Activated naive CD8-positive, alpha-beta T cell treated with anti-CD3 and anti-CD28 coated beads, Interleukin-2, amount 50 U/mL, for 24 hours (primary cell): Measurements from ENCODE around the gene ZNF543.
A peak's percentile ranks its signal among the peaks of the same experiment; 100 is the strongest.
"Not testable (repeated sequence)": the region's sequence is repeated elsewhere in the genome, so short reads cannot be mapped to it uniquely, and the experiment has no call there.

Experiments
- ATAC-seq: fragments of 150-1000 bp; cut with Tn5 transposase; one replicate; pipeline ENCODE4 v1.10.0; 2021
- DNase-seq: peaks from one replicate; pipeline ENCODE4 v3.0.0; 2021
- H3K27ac Mint-ChIP-seq: one replicate; pipeline ENCODE4 v1.8.0; 2021; ENCODE audit warnings: mild to moderate bottlenecking, mixed read lengths
- H3K27me3 Mint-ChIP-seq: one replicate; pipeline ENCODE4 v1.8.0; 2021; ENCODE audit warnings: mixed read lengths
- H3K36me3 Mint-ChIP-seq: one replicate; pipeline ENCODE4 v1.8.0; 2021; ENCODE audit warnings: low read depth, mixed read lengths
- H3K4me1 Mint-ChIP-seq: one replicate; pipeline ENCODE4 v1.8.0; 2021; ENCODE audit warnings: mixed read lengths
- H3K4me3 Mint-ChIP-seq: one replicate; pipeline ENCODE4 v1.8.0; 2021; ENCODE audit warnings: mild to moderate bottlenecking, moderate library complexity, mixed read lengths
- H3K9me3 Mint-ChIP-seq: one replicate; pipeline ENCODE4 v1.8.0; 2021; ENCODE audit warnings: mixed read lengths

ZNF543 gene

DNA sequence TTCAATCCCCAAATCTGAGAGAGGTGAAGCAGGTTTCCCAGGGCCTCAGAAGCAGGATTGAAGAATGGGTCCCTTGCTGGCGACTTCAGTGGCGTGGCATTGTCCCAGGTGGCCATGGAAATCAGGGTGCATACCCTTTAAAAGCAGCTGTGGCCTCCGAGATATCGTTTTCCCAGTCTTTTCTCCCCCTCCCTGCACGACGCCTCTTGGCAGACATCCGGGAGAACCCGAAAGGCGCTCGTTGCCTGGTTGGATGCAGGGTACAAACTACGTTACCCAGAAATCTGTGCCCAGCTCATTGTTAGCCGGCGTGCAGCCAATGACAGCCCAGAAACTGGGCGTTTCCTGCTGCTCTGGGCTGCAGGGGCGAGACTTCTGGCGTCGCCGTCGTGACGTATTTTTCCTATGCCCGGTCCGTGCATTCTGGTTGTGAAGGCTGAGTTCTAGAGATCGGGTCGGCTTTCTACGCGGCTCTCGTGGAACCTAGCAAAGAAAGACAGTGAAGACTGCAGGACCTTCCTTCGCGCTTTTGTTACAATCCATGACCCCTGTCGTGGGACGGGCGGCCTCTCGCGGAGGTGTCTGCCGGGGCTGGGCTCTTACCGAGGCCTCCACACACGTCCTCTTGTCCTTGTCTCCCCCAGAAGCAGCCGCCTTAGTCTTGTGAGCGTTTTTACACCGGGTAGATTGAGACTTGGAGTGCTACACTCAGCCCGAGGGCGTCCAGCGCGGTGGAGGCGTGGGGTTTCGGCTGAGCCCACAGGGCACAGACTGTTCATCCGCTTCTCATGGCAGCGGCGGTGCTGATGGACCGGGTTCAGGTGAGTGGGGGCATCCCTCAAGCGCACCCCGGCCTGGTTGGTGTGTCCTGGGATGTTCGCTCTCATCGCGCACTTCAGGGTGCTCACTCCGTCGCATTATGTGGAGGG, 30.9 kb downstream of the ZNF543 start, which contains the start of gene ZNF304:
TSS of gene ZNF304 (plus strand) at position 395 of the 929 bp plus-strand sequence. CDS start at position 789, 394 bp downstream.
- ATAC-seq (peak; percentile 99), DNase-seq (peak; percentile 82)
- H3K4me3 Mint-ChIP-seq, result peak within 1 kb of the TSS; percentile 93
- peaks cover 7% of the 10 kb centered on the region for H3K27me3 Mint-ChIP-seq
- H3K4me1 Mint-ChIP-seq, result peaks cover 29% of the 10 kb centered on the region
- H3K27ac Mint-ChIP-seq, result peak within 1 kb of the TSS; percentile 83
- H3K36me3 Mint-ChIP-seq, result peaks cover 55% of the 10 kb centered on the region
- H3K9me3 Mint-ChIP-seq, result peaks cover 44% of the 10 kb centered on the region

DNA sequence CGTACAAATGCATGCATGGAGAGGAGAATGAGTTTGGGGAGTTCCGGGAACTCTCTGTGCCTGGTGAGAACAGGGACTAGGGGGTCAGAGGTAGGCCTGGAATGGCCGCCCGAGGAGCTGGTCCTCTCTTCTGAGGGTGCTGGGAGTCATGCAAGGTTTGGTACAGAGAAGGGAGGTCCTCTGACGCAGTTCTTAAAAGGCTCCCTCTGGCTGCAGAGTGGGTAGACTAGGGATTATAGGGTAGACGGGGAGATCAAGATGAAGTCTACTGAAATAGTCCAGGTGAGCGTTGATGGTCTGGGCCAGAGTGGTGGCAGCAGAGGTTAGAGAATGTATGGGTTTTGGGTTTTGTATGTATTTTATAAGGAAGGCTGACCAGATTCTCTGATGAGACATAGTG, 31.6 kb downstream of the ZNF543 start:
- Mint-ChIP-seq H3K27ac (peak overlapping the region; percentile 83), H3K4me1 (peaks cover 29% of the 10 kb centered on the region), H3K36me3 (peaks cover 62% of the 10 kb centered on the region), H3K4me3 (peak overlapping the region; percentile 93), H3K9me3 (peaks cover 47% of the 10 kb centered on the region), H3K27me3 (peaks cover 7% of the 10 kb centered on the region)
- DNase-seq (no peak), ATAC-seq (peak; percentile 8)

DNA sequence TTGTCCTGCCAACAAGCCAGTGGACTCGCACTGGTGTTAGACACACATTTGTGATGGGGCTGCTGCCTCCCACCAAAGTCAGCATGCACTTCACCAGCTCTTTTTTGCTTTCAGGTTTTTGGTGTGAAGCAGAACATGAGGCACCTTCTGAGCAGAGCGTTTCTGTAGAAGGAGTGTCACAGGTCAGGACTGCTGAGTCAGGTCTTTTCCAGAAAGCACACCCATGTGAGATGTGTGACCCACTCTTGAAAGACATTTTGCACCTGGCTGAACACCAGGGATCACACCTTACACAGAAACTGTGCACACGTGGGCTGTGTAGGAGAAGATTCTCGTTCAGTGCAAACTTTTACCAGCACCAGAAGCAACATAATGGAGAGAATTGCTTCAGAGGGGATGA, 35.6 kb downstream of the ZNF543 start:
- H3K4me3 Mint-ChIP-seq, result no peak overlapping the region
- ATAC-seq (no peak), DNase-seq (no peak)
- peaks cover 65% of the 10 kb centered on the region for H3K9me3 Mint-ChIP-seq
- H3K27ac Mint-ChIP-seq, result no peak overlapping the region
- no peaks in the 10 kb centered on the region for H3K27me3 Mint-ChIP-seq
- peaks cover 24% of the 10 kb centered on the region for H3K4me1 Mint-ChIP-seq
- peaks cover 86% of the 10 kb centered on the region for H3K36me3 Mint-ChIP-seq

DNA sequence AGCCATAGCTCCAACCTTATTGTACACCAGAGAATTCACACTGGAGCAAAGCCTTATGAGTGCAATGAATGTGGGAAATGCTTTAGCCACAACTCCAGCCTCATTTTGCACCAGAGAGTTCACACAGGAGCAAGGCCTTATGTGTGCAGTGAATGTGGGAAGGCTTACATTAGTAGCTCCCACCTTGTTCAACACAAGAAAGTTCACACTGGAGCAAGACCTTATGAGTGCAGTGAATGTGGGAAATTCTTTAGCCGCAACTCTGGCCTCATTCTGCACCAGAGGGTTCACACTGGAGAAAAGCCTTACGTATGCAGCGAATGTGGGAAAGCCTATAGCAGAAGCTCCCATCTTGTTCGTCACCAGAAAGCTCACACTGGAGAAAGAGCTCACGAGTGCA, 37.1 kb downstream of the ZNF543 start:
- peaks cover 10% of the 10 kb centered on the region for H3K4me1 Mint-ChIP-seq
- H3K27ac Mint-ChIP-seq, result no peak overlapping the region
- DNase-seq (no peak), ATAC-seq (no peak)
- H3K27me3 Mint-ChIP-seq, result no peaks in the 10 kb centered on the region
- peaks cover 64% of the 10 kb centered on the region for H3K9me3 Mint-ChIP-seq
- peaks cover 80% of the 10 kb centered on the region for H3K36me3 Mint-ChIP-seq
- H3K4me3 Mint-ChIP-seq, result no peak overlapping the region

DNA sequence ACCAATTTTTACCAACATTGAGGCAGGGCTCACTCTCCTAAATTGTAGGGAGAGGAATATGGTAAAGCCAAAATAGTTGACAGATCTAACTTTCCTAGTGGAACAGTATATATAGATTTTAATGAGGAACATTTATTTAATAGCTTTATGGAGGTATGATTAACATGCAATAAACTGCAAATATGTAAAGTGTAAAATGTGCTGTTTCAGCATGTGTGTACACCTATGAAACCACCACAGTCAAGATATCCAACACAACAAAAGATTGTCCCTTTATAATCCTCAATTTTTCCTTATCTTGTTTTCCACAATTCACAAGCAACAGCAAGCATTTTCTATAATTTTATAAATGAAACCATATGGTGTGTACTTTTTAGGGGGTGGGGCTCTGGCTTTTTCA, 39.0 kb downstream of the ZNF543 start:
- no peak for ATAC-seq
- Mint-ChIP-seq H3K4me1 (peaks cover 15% of the 10 kb centered on the region), H3K36me3 (peaks cover 75% of the 10 kb centered on the region), H3K27me3 (peaks cover 2% of the 10 kb centered on the region), H3K9me3 (peaks cover 65% of the 10 kb centered on the region), H3K27ac (no peak overlapping the region), H3K4me3 (no peak overlapping the region)
- no peak for DNase-seq

DNA sequence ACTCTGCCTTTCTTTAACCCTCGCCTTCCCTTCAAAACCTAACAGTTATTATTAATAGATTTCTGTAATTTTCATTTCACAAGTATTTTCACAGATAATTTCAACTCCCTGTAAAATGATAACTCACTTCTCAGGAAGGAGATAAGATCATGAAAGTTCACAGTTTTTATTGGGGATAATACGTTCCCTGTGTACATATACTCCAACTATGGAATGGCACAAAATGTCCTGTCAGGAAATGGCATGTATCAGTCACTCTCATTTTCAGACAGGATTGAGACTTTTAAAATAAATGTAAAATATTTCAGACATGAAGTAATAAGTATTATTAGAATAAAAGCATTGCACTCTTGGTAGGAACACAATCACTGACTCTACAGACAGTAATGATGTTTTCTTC, 42.1 kb downstream of the ZNF543 start:
- H3K4me3 Mint-ChIP-seq, result peak overlapping the region; percentile 85
- peaks cover 2% of the 10 kb centered on the region for H3K27me3 Mint-ChIP-seq
- ATAC-seq (no peak), DNase-seq (no peak)
- peaks cover 16% of the 10 kb centered on the region for H3K4me1 Mint-ChIP-seq
- H3K9me3 Mint-ChIP-seq, result peaks cover 45% of the 10 kb centered on the region
- H3K27ac Mint-ChIP-seq, result no peak overlapping the region
- peaks cover 54% of the 10 kb centered on the region for H3K36me3 Mint-ChIP-seq

DNA sequence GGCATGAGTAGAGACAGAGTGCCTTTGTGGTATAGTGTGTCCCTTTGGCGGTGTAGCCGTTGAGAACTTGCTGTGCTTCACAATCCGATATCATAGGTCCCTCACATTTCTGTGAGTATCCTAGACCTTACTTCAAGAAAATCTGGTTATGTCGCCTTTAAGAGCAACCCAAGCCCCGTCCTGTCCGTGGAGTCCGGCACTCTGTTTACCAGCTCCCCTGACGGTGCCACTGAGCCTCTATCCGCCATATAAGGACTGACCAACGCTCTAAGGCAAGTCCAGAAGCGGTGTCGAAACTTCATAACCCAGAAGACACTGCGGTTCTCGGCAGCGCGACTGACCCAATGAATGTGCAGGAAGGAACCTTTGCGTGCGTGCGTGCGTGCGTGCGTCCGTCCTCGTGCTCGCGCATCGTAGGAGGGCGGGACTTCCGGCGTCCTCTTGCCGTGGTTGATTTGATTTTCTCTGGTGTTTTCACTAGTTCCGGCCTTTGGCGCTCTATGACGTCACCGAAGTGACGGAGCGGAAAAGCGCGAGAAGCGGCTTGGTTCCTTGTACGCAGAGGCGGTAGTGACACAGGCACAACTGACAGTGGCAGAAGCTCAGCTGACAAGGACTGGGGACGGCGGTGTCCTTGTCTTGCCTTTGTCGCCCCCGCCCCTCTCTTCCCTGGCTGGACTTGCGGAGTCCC, 42.9 kb downstream of the ZNF543 start, which contains the start of the genes TRAPPC2B and ZNF547:
TSS of gene TRAPPC2B (plus strand) at position 555 of the 691 bp plus-strand sequence. CDS start 1,283 bp downstream, outside the sequence.
TSS of gene ZNF547 (plus strand) at position 555 of the 691 bp plus-strand sequence. CDS start 5,005 bp downstream, outside the sequence.
- Mint-ChIP-seq H3K9me3 (peaks cover 42% of the 10 kb centered on the region), H3K27me3 (peaks cover 2% of the 10 kb centered on the region), H3K27ac (peak within 1 kb of the TSS; percentile 92), H3K36me3 (peaks cover 49% of the 10 kb centered on the region), H3K4me1 (peaks cover 16% of the 10 kb centered on the region), H3K4me3 (peak within 1 kb of the TSS; percentile 85)
- peak; percentile 96 for ATAC-seq
- DNase-seq, result peak; percentile 98

DNA sequence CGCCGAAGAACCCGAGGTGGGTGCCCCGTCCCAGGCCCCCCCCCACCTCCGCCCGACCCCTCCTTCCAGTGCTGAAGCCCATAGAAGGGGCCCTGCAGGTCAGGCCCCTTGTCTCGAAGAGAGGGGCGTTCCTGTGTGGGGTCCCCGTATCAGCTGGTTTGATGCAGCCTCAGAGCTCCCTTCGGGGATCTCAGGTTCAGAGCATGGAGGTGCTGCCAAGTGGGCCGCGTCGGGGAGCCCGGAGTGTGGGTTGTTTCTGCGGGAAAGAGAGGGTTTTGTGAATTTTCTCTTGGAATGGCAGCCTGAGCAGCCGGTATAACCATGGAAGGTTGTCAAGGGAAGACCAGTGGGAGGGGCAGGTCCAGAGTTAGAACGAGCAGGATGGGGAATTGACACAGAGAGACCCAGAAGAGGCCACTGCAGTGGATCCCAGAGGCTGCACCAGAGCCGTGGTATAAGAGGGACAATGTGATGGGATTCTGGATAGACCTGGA, 43.5 kb downstream of the ZNF543 start:
- no peak for DNase-seq
- peak; percentile 3 for ATAC-seq
- peaks cover 42% of the 10 kb centered on the region for H3K9me3 Mint-ChIP-seq
- peak overlapping the region; percentile 85 for H3K4me3 Mint-ChIP-seq
- H3K27ac Mint-ChIP-seq, result peak overlapping the region; percentile 92
- H3K27me3 Mint-ChIP-seq, result peaks cover 2% of the 10 kb centered on the region
- H3K4me1 Mint-ChIP-seq, result peaks cover 16% of the 10 kb centered on the region
- peaks cover 44% of the 10 kb centered on the region for H3K36me3 Mint-ChIP-seq

DNA sequence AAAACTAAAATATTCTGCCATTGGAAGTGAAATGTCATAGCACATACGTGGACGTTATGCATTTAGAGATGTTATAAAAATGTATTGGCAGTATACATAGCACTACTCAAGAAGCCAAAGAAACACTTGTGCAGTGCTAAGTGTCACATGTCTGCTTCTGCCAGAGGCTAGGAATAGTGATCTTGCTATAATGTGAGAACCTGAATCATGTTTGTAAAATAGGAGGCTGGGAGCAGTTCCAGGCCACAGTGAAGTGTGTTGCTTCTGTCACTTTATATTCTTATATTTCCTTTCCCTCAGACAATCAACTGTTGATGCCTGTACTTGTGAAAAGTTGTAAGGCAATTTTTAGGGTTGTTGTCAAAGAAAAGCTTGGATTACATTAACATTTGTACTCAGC, 46.5 kb downstream of the ZNF543 start:
- H3K9me3 Mint-ChIP-seq, result peaks cover 39% of the 10 kb centered on the region
- no peak overlapping the region for H3K4me3 Mint-ChIP-seq
- peaks cover 46% of the 10 kb centered on the region for H3K36me3 Mint-ChIP-seq
- H3K4me1 Mint-ChIP-seq, result peaks cover 16% of the 10 kb centered on the region
- DNase-seq (no peak), ATAC-seq (no peak)
- H3K27me3 Mint-ChIP-seq, result peaks cover 2% of the 10 kb centered on the region
- H3K27ac Mint-ChIP-seq, result no peak overlapping the region

DNA sequence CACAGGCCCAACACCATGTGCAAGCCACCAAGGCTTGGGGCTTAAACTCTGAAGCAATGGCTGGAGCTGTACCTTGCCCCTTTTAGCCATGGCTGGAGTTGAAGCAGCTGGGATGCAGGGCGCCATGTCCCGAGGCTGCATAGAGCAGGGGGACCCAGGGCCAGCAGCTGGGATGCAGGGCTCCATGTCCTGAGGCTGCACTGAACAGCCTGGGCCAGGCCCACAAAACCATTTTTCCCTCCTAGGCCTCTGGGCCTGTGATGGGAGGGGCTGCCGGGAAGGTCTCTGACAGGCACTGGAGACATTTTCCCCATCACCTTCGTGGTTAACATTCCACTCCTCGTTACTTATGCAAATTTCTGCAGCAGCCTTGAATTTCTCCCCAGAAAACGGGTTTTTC, 53.9 kb downstream of the ZNF543 start:
- no peaks in the 10 kb centered on the region for H3K4me1 Mint-ChIP-seq
- H3K36me3 Mint-ChIP-seq, result peaks cover 90% of the 10 kb centered on the region
- no peaks in the 10 kb centered on the region for H3K27me3 Mint-ChIP-seq
- H3K4me3 Mint-ChIP-seq, result no peak overlapping the region
- DNase-seq, result no peak
- ATAC-seq, result no peak
- H3K9me3 Mint-ChIP-seq, result peaks cover 58% of the 10 kb centered on the region
- no peak overlapping the region for H3K27ac Mint-ChIP-seq

DNA sequence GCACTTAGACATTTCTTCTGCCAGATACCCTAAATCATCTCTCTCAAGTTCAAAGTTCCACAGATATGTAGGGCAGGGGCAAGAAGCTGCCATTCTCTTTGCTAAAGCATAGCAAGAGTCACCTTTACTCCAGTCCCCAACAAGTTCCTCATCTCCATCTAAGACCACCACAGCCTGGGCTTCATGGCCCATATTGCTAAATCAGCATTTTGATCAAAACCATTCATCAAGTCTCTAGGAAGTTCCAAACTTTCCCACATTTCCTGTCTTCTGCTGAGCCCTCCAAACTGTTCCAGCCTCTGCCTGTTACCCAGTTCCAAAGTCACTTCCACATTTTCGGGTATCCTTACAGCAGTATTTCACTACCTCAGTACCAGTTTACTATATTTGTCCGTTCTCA, 54.4 kb downstream of the ZNF543 start:
- not testable (repeated sequence) for ATAC-seq, H3K4me3 Mint-ChIP-seq, H3K27ac Mint-ChIP-seq, H3K27me3 Mint-ChIP-seq, DNase-seq, H3K4me1 Mint-ChIP-seq
- peaks cover 60% of the 10 kb centered on the region for H3K9me3 Mint-ChIP-seq
- peaks cover 91% of the 10 kb centered on the region for H3K36me3 Mint-ChIP-seq

DNA sequence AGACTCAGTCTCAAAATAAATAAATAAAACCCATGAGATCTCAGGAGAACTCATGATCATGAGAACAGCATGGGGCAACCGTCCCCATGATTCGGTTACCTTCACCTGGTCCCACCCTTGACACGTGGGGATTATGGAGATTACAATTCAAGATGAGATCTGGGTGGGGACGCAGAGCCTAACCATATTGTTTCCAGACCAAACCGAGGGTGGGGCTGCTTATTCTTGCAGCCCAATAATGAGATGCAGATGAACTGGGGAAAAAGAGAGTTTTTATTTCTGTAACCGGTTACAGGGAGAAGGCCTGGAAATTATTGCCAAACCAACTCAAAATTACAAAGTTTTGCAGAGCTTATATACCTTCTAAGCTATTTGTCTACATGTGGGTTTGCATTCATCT, 55.9 kb downstream of the ZNF543 start:
- DNase-seq (no peak), ATAC-seq (no peak)
- H3K36me3 Mint-ChIP-seq, result peaks cover 87% of the 10 kb centered on the region
- no peaks in the 10 kb centered on the region for H3K27me3 Mint-ChIP-seq
- H3K4me1 Mint-ChIP-seq, result no peaks in the 10 kb centered on the region
- peaks cover 65% of the 10 kb centered on the region for H3K9me3 Mint-ChIP-seq
- no peak overlapping the region for H3K4me3 Mint-ChIP-seq
- H3K27ac Mint-ChIP-seq, result no peak overlapping the region

DNA sequence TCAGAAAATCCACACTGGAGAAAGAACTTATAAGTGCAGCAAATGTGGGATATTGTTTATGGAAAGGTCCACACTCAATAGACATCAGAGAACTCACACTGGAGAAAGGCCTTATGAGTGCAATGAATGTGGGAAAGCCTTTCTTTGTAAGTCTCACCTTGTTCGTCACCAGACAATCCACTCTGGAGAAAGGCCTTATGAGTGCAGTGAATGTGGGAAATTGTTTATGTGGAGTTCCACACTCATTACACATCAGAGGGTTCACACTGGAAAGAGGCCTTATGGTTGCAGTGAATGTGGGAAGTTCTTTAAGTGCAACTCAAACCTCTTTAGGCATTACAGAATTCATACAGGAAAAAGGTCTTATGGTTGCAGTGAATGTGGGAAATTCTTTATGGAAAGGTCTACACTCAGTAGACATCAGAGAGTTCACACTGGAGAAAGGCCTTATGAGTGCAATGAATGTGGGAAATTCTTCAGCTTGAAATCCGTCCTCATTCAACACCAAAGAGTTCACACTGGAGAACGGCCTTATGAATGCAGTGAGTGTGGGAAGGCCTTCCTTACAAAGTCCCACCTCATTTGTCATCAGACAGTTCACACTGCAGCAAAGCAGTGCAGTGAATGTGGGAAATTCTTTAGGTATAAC, 57.4 kb downstream of the ZNF543 start:
- H3K36me3 Mint-ChIP-seq, result peaks cover 73% of the 10 kb centered on the region
- no peaks in the 10 kb centered on the region for H3K27me3 Mint-ChIP-seq
- ATAC-seq (no peak), DNase-seq (no peak)
- no peaks in the 10 kb centered on the region for H3K4me1 Mint-ChIP-seq
- H3K27ac Mint-ChIP-seq, result no peak overlapping the region
- peaks cover 58% of the 10 kb centered on the region for H3K9me3 Mint-ChIP-seq
- H3K4me3 Mint-ChIP-seq, result no peak overlapping the region
